NK-92 (cell line): Measurements from ENCODE around the gene NPW.

Experiments used
- DNase-seq: peaks from one replicate; lab custom pipeline; 2025; ENCODE audit not compliant: unreplicated experiment; lab: John Stamatoyannopoulos, UW

The NPW gene

GRCh38 chr16:1984347-1985225, 35.0 kb upstream of the NPW start:
- no peak for DNase-seq

- no peak for DNase-seq
Observed at GRCh38 chr16:1985466-1986150, 34.0 kb upstream of the NPW start.

- no peak for DNase-seq
Observed at GRCh38 chr16:1987198-1987597, 32.4 kb upstream of the NPW start.

- DNase-seq, result no peak
Observed at GRCh38 chr16:1989209-1990100, 30.1 kb upstream of the NPW start, which contains the start of gene SYNGR3. Gene SYNGR3 (plus strand): TSS chr16:1989970. CDS start chr16:1990103, 133 bp downstream.

GRCh38 chr16:1990101-1990350, 29.6 kb upstream of the NPW start:
- DNase-seq, result no peak

GRCh38 chr16:1990351-1991134, 29.0 kb upstream of the NPW start:
- DNase-seq, result no peak

- DNase-seq, result no peak
Observed at GRCh38 chr16:1991135-1991551, 28.4 kb upstream of the NPW start.

GRCh38 chr16:1991588-1991947, 28.0 kb upstream of the NPW start:
- DNase-seq, result no peak

- peak; percentile 87 for DNase-seq
Observed at GRCh38 chr16:1991948-1992703, 27.5 kb upstream of the NPW start.

GRCh38 chr16:1992704-1993317, 26.8 kb upstream of the NPW start:
- no peak for DNase-seq

GRCh38 chr16:1993731-1994131, 25.9 kb upstream of the NPW start:
- no peak for DNase-seq

- no peak for DNase-seq
Observed at GRCh38 chr16:1997494-1998359, 21.9 kb upstream of the NPW start.

- no peak for DNase-seq
Observed at GRCh38 chr16:1998360-1998835, 21.2 kb upstream of the NPW start.

- no peak for DNase-seq
Observed at GRCh38 chr16:1998852-1999801, 20.5 kb upstream of the NPW start.

GRCh38 chr16:1999866-2000514, 19.6 kb upstream of the NPW start:
- no peak for DNase-seq

- DNase-seq, result no peak
Observed at GRCh38 chr16:2001035-2001434, 18.6 kb upstream of the NPW start.
